Mammary epithelial cell (primary cell): ENCODE results near the gene ZNF514.

Source experiments
- CTCF ChIP-seq, 2 donors: IDR thresholded peaks in 1 of 2; conservative IDR thresholded peaks in 1 of 2; 2 replicates each; pipeline ENCODE4 v1.5.1; 2011 to 2012; ENCODE audit warnings: inconsistent platforms in 2 of 2, low read length in 2 of 2, mild to moderate bottlenecking in 2 of 2, control low read depth in 1 of 2, low read depth in 1 of 2; ENCODE audit not compliant: insufficient read depth in 1 of 2; ENCODE audit errors: extremely low read depth in 1 of 2
- EZH2 ChIP-seq: IDR thresholded peaks from 2 replicates; pipeline ENCODE4 v1.6.1; 2012; ENCODE audit warnings: low read length, inconsistent platforms, borderline replicate concordance

- TF ChIP-seq CTCF (conservative IDR thresholded peaks at IDR 0.05 in 1 of 2, IDR thresholded peaks at IDR 0.05 in 1 of 2; ENCODE audit: extremely low read depth in 1 of 2, insufficient read depth in 1 of 2, low read depth in 1 of 2, low read length in 2 of 2) (no peak), EZH2 (no peak)
These were observed 12.3 kb upstream of the ZNF514 start for GRCh38 chr2:95171902-95172301.
